HEK293T (cell line): ENCODE data around the gene SH3BP2.

Experiments
- ARNT ChIP-seq: fragments of 450-650 bp; IDR thresholded peaks from 2 replicates; pipeline ENCODE4 v1.6.1; 2017; ENCODE audit warnings: mild to moderate bottlenecking
- SP1 ChIP-seq: fragments of 450-650 bp; IDR thresholded peaks from 2 replicates; pipeline ENCODE4 v1.6.1; 2017

DNA sequence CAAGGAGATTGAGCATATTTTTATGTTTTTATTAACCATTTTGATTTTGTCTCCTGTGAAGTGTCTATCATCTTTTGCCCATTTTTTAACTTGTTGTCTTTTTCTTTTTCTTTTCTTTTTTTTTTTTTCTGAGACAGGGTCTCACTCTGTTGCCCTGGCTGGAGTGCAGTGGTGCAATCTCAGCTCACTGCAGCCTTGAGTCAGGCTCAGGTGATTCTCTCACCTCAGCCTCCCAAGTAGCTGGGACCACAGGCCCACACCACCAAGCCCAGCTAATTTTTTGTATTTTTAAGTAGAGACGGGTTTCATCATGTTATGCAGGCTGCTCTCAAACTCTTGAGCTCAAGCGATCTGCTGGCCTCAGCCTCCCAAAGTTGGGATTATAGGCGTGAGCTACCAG is 46.2 kb downstream of the SH3BP2 start:
- TF ChIP-seq ARNT (no peak), SP1 (no peak)
